Neutrophil (primary cell): ENCODE results near the gene PTPN14.
"Not testable (repeated sequence)": the region's sequence is repeated elsewhere in the genome, so short reads cannot be mapped to it uniquely, and the experiment has no call there.

Experiments used
- H3K27ac ChIP-seq: fragments of 200-600 bp; sonication (generic); 2 replicates; pipeline ENCODE4 v1.5.1; 2016; ENCODE audit warnings: mild to moderate bottlenecking, moderate library complexity
- H3K27me3 ChIP-seq: fragments of 200-600 bp; sonication (generic); 2 replicates; pipeline ENCODE4 v1.6.0; 2016; ENCODE audit warnings: mild to moderate bottlenecking
- H3K36me3 ChIP-seq: fragments of 200-600 bp; sonication (generic); 2 replicates; pipeline ENCODE4 v1.5.1; 2017
- H3K4me1 ChIP-seq, 2 experiments: fragments of 200-600 bp in 1 of 2; sonication (generic) in 1 of 2; 1 replicate in 1 of 2; 2 replicates in 1 of 2; pipeline versions ENCODE4 v1.5.1 to v1.6.1; 2013 to 2016; ENCODE audit warnings: low read depth in 1 of 2, low read length in 1 of 2, mild to moderate bottlenecking in 1 of 2, moderate library complexity in 1 of 2; ENCODE audit not compliant: control insufficient read depth in 1 of 2, insufficient read depth in 1 of 2
- H3K4me3 ChIP-seq, 2 experiments: fragments of 200-600 bp in 1 of 2; sonication (generic) in 1 of 2; 1 replicate in 1 of 2; 2 replicates in 1 of 2; pipeline ENCODE4 v1.5.1; 2013 to 2016; ENCODE audit warnings: low read depth in 1 of 2, low read length in 1 of 2, mild to moderate bottlenecking in 1 of 2, moderate library complexity in 1 of 2
- H3K9me3 ChIP-seq: fragments of 200-600 bp; sonication (generic); 2 replicates; pipeline ENCODE4 v1.5.1; 2016
- TF ChIP-seq, protein P1 (sequence below): fragments of 200-600 bp; sonication (generic); IDR thresholded peaks from 2 replicates; pipeline ENCODE4 v1.5.1; 2016; ENCODE audit warnings: antibody characterized with exemption

PTPN14 gene

DNA sequence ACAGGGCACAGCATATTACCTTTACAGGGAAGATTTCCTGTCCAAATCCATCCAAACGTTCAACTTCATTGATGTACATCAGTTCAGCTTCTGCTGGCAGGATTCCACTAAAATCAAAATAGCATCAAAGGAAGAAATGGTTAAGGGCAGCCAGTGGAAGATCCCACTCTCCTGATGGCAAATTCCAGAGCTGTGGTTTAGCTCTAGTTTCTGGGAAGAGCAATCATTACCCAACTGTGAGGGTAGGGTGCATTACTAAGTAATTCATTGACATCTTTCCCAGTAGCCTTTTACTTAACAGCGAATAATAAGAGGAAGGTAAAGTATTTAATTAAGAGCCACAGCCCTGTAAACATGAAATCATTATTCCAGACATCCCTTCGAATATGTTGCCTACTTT, 149.7 kb downstream of the PTPN14 start:
- Histone ChIP-seq H3K4me1 (no peaks in the 10 kb centered on the region), H3K27me3 (no peaks in the 10 kb centered on the region), H3K9me3 (no peaks in the 10 kb centered on the region), H3K27ac (no peak overlapping the region), H3K36me3 (no peaks in the 10 kb centered on the region), H3K4me3 (no peak overlapping the region)
- TF ChIP-seq, protein P1, sequence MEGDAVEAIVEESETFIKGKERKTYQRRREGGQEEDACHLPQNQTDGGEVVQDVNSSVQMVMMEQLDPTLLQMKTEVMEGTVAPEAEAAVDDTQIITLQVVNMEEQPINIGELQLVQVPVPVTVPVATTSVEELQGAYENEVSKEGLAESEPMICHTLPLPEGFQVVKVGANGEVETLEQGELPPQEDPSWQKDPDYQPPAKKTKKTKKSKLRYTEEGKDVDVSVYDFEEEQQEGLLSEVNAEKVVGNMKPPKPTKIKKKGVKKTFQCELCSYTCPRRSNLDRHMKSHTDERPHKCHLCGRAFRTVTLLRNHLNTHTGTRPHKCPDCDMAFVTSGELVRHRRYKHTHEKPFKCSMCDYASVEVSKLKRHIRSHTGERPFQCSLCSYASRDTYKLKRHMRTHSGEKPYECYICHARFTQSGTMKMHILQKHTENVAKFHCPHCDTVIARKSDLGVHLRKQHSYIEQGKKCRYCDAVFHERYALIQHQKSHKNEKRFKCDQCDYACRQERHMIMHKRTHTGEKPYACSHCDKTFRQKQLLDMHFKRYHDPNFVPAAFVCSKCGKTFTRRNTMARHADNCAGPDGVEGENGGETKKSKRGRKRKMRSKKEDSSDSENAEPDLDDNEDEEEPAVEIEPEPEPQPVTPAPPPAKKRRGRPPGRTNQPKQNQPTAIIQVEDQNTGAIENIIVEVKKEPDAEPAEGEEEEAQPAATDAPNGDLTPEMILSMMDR: no peak

DNA sequence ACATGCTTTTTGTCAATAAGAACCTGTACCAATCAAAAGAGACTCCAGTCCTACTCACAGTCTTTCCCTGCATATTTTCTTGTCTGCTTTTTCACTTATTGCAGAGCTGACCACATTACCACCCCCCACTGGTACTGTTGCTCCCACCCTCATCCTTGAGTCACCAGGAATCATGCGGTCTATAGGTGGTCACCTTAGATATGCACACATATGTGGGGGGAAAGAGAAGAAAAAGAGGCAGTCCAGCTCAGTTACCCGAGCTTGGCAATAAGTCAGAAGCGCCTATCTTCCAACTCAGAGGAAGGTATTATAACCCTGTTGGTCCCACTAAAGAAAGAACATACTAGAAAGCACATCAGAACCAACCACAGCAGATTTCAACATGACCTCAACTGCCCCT, 151.3 kb downstream of the PTPN14 start:
- TF ChIP-seq, protein P1: no peak
- no peaks in the 10 kb centered on the region for H3K36me3 ChIP-seq
- H3K27ac ChIP-seq: no peak overlapping the region

DNA sequence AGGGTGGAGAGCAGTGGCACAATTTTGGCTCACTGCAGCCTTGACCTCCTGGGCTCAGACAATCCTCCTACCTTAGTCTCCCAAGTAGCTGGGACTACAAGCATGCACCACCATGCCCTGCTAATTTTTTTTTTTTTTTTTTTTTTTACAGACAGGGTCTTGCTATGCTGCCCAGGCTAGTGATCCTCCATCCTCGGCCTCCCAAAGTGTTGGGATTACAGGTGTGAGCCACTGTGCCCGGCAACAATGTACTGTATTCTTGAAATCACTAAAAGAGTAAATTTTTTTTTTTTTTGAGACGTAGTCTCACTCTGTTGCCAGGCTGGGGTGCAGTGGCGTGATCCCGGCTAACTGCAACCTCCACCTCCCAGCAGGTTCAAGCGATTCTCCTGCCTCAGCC, 152.9 kb downstream of the PTPN14 start:
- no peaks in the 10 kb centered on the region for H3K27me3 ChIP-seq
- H3K9me3 ChIP-seq: no peaks in the 10 kb centered on the region
- TF ChIP-seq, protein P1: no peak
- no peak overlapping the region for H3K4me3 ChIP-seq
- H3K4me1 ChIP-seq: no peaks in the 10 kb centered on the region
- H3K27ac ChIP-seq: no peak overlapping the region
- no peaks in the 10 kb centered on the region for H3K36me3 ChIP-seq

More for the DNA sequence above, 151.3 kb downstream of the PTPN14 start:
- no peaks in the 10 kb centered on the region for H3K27me3 ChIP-seq
- H3K4me1 ChIP-seq: no peaks in the 10 kb centered on the region
- no peaks in the 10 kb centered on the region for H3K9me3 ChIP-seq
- H3K4me3 ChIP-seq: no peak overlapping the region

DNA sequence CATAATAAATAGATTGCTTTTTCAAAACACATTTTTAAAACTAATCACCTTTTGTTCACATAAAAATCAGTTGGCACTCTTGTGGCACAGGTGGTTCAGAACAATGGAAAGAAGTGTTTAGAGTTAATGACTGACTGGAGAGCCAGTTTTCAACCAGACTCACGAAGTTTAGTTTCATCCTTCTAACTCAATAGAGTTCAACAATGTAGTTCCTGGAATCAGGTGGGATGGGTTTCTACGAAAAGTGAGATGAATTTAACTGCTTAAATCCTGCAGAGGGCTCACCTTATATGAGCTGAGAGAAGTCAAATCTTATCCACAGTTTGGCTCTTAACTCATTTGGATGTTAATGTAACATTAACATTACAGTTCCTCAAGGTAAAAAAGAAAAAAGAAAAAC, 153.9 kb downstream of the PTPN14 start:
- no peak overlapping the region for H3K27ac ChIP-seq
- H3K27me3 ChIP-seq: no peaks in the 10 kb centered on the region
- H3K36me3 ChIP-seq: no peaks in the 10 kb centered on the region
- no peaks in the 10 kb centered on the region for H3K9me3 ChIP-seq
- TF ChIP-seq, protein P1: no peak
- H3K4me1 ChIP-seq: no peaks in the 10 kb centered on the region
- no peak overlapping the region for H3K4me3 ChIP-seq

DNA sequence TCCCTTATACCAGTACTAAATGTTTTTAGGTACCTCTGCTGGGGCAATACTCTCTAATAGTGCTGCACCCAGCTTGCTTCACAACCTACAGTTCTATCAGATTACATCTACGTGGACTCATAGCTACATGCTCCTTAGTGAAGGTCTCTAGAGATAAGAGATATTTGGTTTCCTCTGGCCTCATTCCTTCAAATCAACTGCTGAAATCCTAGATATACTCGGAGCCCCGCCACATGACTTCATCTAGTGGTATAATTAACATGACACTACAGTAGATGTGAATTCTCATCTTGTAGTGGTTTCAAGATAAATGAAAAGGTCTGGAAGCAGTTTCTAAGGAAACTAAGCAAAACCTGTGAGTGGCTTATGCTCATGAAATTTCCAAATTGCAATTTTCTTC, 155.1 kb downstream of the PTPN14 start:
- no peak overlapping the region for H3K27ac ChIP-seq
- no peaks in the 10 kb centered on the region for H3K27me3 ChIP-seq
- no peaks in the 10 kb centered on the region for H3K4me1 ChIP-seq
- H3K9me3 ChIP-seq: no peaks in the 10 kb centered on the region
- TF ChIP-seq, protein P1: no peak
- H3K36me3 ChIP-seq: no peaks in the 10 kb centered on the region
- H3K4me3 ChIP-seq: no peak overlapping the region

DNA sequence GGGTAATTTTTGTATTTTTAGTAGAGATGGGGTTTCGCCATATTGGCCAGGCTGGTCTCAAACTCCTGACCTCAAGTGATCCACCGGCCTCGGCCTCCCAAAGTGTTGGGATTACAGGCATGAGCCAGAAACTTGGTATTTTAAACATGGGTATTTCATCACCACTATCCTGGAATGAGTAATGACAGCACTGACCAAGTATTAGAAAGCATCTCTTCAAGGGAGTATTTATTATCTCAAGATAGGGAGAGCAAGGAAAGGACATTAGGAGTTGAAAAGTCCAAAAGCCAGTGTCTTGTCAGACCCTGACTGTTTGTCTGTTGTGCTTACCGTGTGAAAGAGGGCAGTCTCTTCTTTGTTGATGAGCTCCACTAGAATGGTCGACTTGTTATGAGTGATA, 156.8 kb downstream of the PTPN14 start:
- H3K27ac ChIP-seq, H3K4me3 ChIP-seq, H3K9me3 ChIP-seq, H3K36me3 ChIP-seq, H3K4me1 ChIP-seq, H3K27me3 ChIP-seq: not testable (repeated sequence)
